ENCODE data around the gene BRDT. TPM values are rescaled to one million over a fixed set of nuclear protein-coding genes. Genes with fewer than 3 reads are reported as not detected.
A peak's percentile ranks its signal among the peaks of the same experiment; 100 is the strongest.

Gene BRDT
- not detected for polyA plus RNA-seq (2013)

DNA sequence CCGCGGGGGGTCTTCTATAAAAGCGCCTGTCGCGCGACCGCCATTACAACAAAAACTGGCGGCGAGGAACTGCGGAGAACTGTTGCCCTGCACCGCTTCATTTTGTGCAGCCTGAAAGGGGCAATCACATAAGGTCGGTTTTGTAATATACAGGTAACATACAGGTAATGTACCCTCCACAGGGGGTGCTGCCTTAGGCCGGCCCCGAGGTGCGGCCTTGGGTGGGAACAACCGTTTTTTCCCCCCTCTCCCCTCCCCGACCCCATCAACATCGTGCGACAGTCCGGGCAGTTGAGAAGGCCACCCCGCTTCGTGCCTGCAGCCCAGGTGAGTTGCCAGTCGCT, at the start of gene BRDT:
TSS of gene BRDT (plus strand) at position 46 of the 344 bp plus-strand sequence. CDS start 13,354 bp downstream, outside the sequence.
- H3K4me3 ChIP-seq (ENCODE audit: control insufficient read depth in 1 of 7, extremely low read depth in 1 of 7, insufficient read depth in 4 of 7, low read depth in 2 of 7, low read length in 6 of 7): peak within 1 kb of the TSS in 1 of 7 experiments; percentile 21
- no peaks in the 10 kb centered on the region for H3K36me3 ChIP-seq (ENCODE audit: control insufficient read depth in 4 of 4, insufficient read depth in 4 of 4, low read length in 3 of 4)
- WGBS (ENCODE audit: insufficient coverage): 84% methylated on average over 15 of the region's 23 CpGs
- no peak for DNase-seq
- POLR2A ChIA-PET: no interaction called here
- H3K4me1 ChIP-seq (ENCODE audit: control extremely low read depth in 1 of 4, control insufficient read depth in 4 of 4, insufficient read depth in 4 of 4, low read length in 3 of 4): no peaks in the 10 kb centered on the region
- H3K9me3 ChIP-seq (ENCODE audit: control extremely low read depth in 1 of 5, control insufficient read depth in 4 of 5, insufficient read depth in 2 of 5, low read depth in 1 of 5, low read length in 4 of 5): no peaks in the 10 kb centered on the region
- H3K27me3 ChIP-seq (replicated peaks in 2 of 5; ENCODE audit: control insufficient read depth in 4 of 5, insufficient read depth in 5 of 5, low read length in 4 of 5): no peaks in the 10 kb centered on the region
- no peak within 1 kb of the TSS for H3K27ac ChIP-seq (ENCODE audit: insufficient read depth in 1 of 2, low read depth in 1 of 2, low read length in 2 of 2, poor library complexity in 1 of 2, severe bottlenecking in 2 of 2)
- CTCF ChIA-PET: no interaction called here

DNA sequence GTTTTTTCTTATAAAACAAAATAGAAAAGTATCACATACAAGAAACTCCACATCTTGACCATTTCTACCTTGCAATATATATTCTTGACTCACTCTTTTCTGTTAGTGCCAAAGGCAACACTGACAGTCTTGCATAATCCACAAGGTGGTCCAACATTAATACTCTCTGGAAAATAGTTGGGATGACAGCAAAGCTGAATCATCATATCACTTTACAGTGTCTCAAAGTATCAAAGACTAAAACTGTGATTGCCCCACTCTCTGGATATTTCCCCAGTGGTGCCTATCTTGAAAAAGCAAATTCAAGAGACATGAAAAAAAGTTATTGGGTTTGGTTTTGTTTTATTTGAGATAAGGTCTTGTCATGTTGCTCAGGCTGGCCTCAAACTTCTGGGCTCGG, 48.6 kb upstream of the BRDT start:
- Histone ChIP-seq H3K27ac (ENCODE audit: insufficient read depth in 1 of 2, low read depth in 1 of 2, low read length in 2 of 2, poor library complexity in 1 of 2, severe bottlenecking in 2 of 2) (no peak overlapping the region), H3K4me1 (ENCODE audit: control extremely low read depth in 1 of 4, control insufficient read depth in 4 of 4, insufficient read depth in 4 of 4, low read length in 3 of 4) (no peaks in the 10 kb centered on the region), H3K36me3 (ENCODE audit: control insufficient read depth in 4 of 4, insufficient read depth in 4 of 4, low read length in 3 of 4) (no peaks in the 10 kb centered on the region), H3K4me3 (ENCODE audit: control insufficient read depth in 1 of 7, extremely low read depth in 1 of 7, insufficient read depth in 4 of 7, low read depth in 2 of 7, low read length in 6 of 7) (no peak overlapping the region), H3K9me3 (ENCODE audit: control extremely low read depth in 1 of 5, control insufficient read depth in 4 of 5, insufficient read depth in 2 of 5, low read depth in 1 of 5, low read length in 4 of 5) (no peaks in the 10 kb centered on the region), H3K27me3 (replicated peaks in 2 of 5; ENCODE audit: control insufficient read depth in 4 of 5, insufficient read depth in 5 of 5, low read length in 4 of 5) (peaks cover 0 to 3% (median 0%) of the 10 kb centered on the region in 5 experiments)
- DNase-seq: no peak
- ChIA-PET CTCF (interaction anchor here (1.2 to 1.6 kb wide), 2 partner anchors 17 to 387 kb away, joined by 4 read pairs; no protein-coding TSS in a partner anchor), POLR2A (interaction anchor here (1.0 kb wide), 1 partner anchor 830 kb away, joined by 3 read pairs; no protein-coding TSS in a partner anchor)
- 100% methylated on average over 1 of the region's 1 CpG for WGBS (ENCODE audit: insufficient coverage)

DNA sequence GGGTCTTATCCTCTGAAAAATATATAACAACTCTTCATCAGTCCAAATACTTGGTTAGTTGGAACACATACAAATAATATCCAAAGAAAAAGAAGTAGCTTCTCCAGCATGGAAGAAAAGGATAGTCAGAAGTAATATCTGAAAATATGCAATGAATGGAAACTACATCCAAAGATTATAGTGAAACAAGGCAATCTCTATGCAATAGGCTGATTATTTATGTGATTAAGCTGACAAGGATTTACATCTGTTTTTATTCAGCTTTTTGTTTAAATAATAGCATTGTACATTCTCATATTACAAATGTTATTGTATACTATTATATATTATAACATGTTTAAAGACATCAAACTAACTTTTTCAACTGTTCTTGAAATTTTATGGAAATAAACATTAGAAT, 48.0 kb upstream of the BRDT start:
- ChIA-PET CTCF (interaction anchor here (0.7 to 1.6 kb wide), 4 partner anchors 10 to 388 kb away, joined by 3 to 4 read pairs (median 4); no protein-coding TSS in a partner anchor), POLR2A (interaction anchor here (0.6 to 1.0 kb wide), 2 partner anchors 14 to 829 kb away, joined by 3 read pairs; no protein-coding TSS in a partner anchor)
- Histone ChIP-seq H3K27me3 (replicated peaks in 2 of 5; ENCODE audit: control insufficient read depth in 4 of 5, insufficient read depth in 5 of 5, low read length in 4 of 5) (peaks cover 0 to 2% (median 0%) of the 10 kb centered on the region in 5 experiments), H3K4me3 (ENCODE audit: control insufficient read depth in 1 of 7, extremely low read depth in 1 of 7, insufficient read depth in 4 of 7, low read depth in 2 of 7, low read length in 6 of 7) (no peak overlapping the region), H3K36me3 (ENCODE audit: control insufficient read depth in 4 of 4, insufficient read depth in 4 of 4, low read length in 3 of 4) (no peaks in the 10 kb centered on the region), H3K27ac (ENCODE audit: insufficient read depth in 1 of 2, low read depth in 1 of 2, low read length in 2 of 2, poor library complexity in 1 of 2, severe bottlenecking in 2 of 2) (no peak overlapping the region), H3K9me3 (ENCODE audit: control extremely low read depth in 1 of 5, control insufficient read depth in 4 of 5, insufficient read depth in 2 of 5, low read depth in 1 of 5, low read length in 4 of 5) (no peaks in the 10 kb centered on the region), H3K4me1 (ENCODE audit: control extremely low read depth in 1 of 4, control insufficient read depth in 4 of 4, insufficient read depth in 4 of 4, low read length in 3 of 4) (no peaks in the 10 kb centered on the region)
- DNase-seq: no peak

DNA sequence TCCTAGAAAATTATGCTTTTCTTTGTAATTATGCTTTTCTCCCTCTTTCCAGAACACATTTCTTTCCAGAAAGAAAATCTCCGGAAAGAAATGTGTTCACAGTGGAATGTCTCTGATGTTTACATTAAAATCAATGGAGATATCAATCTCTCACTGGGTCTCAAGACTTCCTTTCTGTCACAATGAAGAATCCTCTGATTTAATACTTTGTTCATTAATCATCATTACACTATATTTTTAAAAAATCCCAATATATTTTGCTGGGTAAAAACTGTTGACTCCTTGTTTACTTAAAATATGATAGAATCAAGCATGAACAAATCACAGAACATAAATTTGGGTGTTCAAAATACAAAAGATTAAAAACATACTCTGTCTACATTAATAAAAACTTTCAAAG, 36.9 kb upstream of the BRDT start:
- Histone ChIP-seq H3K36me3 (ENCODE audit: control insufficient read depth in 4 of 4, insufficient read depth in 4 of 4, low read length in 3 of 4) (no peaks in the 10 kb centered on the region), H3K4me1 (ENCODE audit: control extremely low read depth in 1 of 4, control insufficient read depth in 4 of 4, insufficient read depth in 4 of 4, low read length in 3 of 4) (no peaks in the 10 kb centered on the region), H3K4me3 (ENCODE audit: control insufficient read depth in 1 of 7, extremely low read depth in 1 of 7, insufficient read depth in 4 of 7, low read depth in 2 of 7, low read length in 6 of 7) (no peak overlapping the region), H3K9me3 (ENCODE audit: control extremely low read depth in 1 of 5, control insufficient read depth in 4 of 5, insufficient read depth in 2 of 5, low read depth in 1 of 5, low read length in 4 of 5) (no peaks in the 10 kb centered on the region), H3K27ac (ENCODE audit: insufficient read depth in 1 of 2, low read depth in 1 of 2, low read length in 2 of 2, poor library complexity in 1 of 2, severe bottlenecking in 2 of 2) (no peak overlapping the region), H3K27me3 (replicated peaks in 2 of 5; ENCODE audit: control insufficient read depth in 4 of 5, insufficient read depth in 5 of 5, low read length in 4 of 5) (no peaks in the 10 kb centered on the region)
- no CpG with 5 or more reads among the region's 1 CpG for WGBS (ENCODE audit: insufficient coverage)
- POLR2A ChIA-PET: interaction anchor here (0.7 kb wide), 1 partner anchor 355 kb away, joined by 4 read pairs; no protein-coding TSS in a partner anchor
- no peak for DNase-seq
- CTCF ChIA-PET: no interaction called here

DNA sequence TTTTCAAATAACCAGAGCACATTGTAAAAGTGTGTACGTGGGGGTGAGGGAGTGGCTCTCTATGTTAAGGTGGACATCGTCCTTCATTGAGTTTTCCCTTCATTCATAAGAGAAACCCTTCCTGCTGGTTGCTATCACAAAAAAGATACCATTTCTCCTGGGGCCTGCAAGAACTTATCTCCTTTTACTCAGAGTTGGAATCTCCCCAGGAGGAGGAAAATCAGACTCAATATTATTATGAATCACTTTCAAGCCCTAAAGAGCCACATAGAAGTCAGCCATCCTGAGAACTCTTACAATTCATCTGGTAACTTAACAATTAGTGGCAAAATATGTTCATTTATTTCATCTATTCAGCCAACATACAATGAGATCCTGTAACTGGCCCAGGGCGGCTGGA, 36.2 kb upstream of the BRDT start:
- no peak for DNase-seq
- ChIA-PET POLR2A (no interaction called here), CTCF (no interaction called here)
- no CpG with 5 or more reads among the region's 3 CpGs for WGBS (ENCODE audit: insufficient coverage)
- Histone ChIP-seq H3K4me3 (ENCODE audit: control insufficient read depth in 1 of 7, extremely low read depth in 1 of 7, insufficient read depth in 4 of 7, low read depth in 2 of 7, low read length in 6 of 7) (no peak overlapping the region), H3K4me1 (ENCODE audit: control extremely low read depth in 1 of 4, control insufficient read depth in 4 of 4, insufficient read depth in 4 of 4, low read length in 3 of 4) (no peaks in the 10 kb centered on the region), H3K36me3 (ENCODE audit: control insufficient read depth in 4 of 4, insufficient read depth in 4 of 4, low read length in 3 of 4) (no peaks in the 10 kb centered on the region), H3K9me3 (ENCODE audit: control extremely low read depth in 1 of 5, control insufficient read depth in 4 of 5, insufficient read depth in 2 of 5, low read depth in 1 of 5, low read length in 4 of 5) (no peaks in the 10 kb centered on the region), H3K27ac (ENCODE audit: insufficient read depth in 1 of 2, low read depth in 1 of 2, low read length in 2 of 2, poor library complexity in 1 of 2, severe bottlenecking in 2 of 2) (no peak overlapping the region), H3K27me3 (replicated peaks in 2 of 5; ENCODE audit: control insufficient read depth in 4 of 5, insufficient read depth in 5 of 5, low read length in 4 of 5) (no peaks in the 10 kb centered on the region)

DNA sequence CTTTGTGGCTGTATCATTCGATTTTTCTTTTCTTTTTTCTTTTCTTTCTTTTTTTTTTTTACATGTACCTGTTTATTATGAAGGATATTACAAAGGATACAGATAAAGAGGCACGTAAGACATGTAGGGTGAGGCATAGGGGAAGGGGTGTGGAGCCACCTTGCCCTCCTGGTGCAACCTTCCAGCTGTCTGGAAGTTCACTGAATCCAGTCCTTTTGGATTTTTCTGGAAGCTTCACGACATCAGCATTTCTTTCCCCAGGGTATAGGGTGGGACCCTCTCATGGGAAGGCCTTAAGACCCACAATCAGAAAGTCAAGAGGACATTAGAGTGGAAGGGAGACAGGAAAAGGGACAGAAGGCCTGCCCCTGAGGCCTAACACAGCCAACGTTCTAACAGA, 33.2 kb upstream of the BRDT start:
- Histone ChIP-seq H3K36me3 (ENCODE audit: control insufficient read depth in 4 of 4, insufficient read depth in 4 of 4, low read length in 3 of 4) (no peaks in the 10 kb centered on the region), H3K27me3 (replicated peaks in 2 of 5; ENCODE audit: control insufficient read depth in 4 of 5, insufficient read depth in 5 of 5, low read length in 4 of 5) (no peaks in the 10 kb centered on the region), H3K4me3 (ENCODE audit: control insufficient read depth in 1 of 7, extremely low read depth in 1 of 7, insufficient read depth in 4 of 7, low read depth in 2 of 7, low read length in 6 of 7) (no peak overlapping the region), H3K9me3 (ENCODE audit: control extremely low read depth in 1 of 5, control insufficient read depth in 4 of 5, insufficient read depth in 2 of 5, low read depth in 1 of 5, low read length in 4 of 5) (no peaks in the 10 kb centered on the region), H3K27ac (ENCODE audit: insufficient read depth in 1 of 2, low read depth in 1 of 2, low read length in 2 of 2, poor library complexity in 1 of 2, severe bottlenecking in 2 of 2) (no peak overlapping the region), H3K4me1 (ENCODE audit: control extremely low read depth in 1 of 4, control insufficient read depth in 4 of 4, insufficient read depth in 4 of 4, low read length in 3 of 4) (no peaks in the 10 kb centered on the region)
- WGBS (ENCODE audit: insufficient coverage): no CpG with 5 or more reads among the region's 4 CpGs
- ChIA-PET CTCF (no interaction called here), POLR2A (no interaction called here)
- no peak for DNase-seq

DNA sequence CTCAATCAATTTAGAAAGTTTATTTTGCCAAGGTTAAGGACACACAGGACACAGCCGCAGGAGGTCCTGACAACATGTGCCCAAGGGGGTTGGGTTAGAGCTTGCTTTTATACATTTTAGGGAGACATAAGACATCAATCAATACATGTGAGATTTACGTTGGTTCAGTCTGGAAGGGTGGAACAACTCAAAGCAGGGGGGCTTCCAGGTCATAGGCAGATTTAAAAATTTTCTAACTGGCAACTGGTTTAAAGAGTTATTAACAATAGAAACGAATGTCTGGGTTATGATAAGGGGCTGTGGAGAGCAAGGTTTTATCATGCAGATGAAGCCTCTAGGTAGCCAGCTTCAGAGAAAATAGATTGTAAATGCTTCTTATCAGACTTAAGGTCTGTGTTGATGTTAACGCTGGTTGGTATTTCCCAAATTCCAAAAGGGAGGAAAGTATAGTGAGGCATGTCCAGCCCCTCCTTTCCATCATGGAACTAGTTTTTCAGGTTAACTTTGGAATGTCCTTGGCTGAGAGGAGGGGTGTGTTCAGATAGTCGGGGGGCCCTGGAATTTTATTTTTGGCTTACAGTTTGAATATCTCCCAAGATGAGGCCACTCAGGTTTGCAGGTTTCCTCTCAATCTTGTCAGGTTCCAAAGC, 32.3 kb upstream of the BRDT start:
- ChIA-PET CTCF (interaction anchor here (0.5 to 1.1 kb wide), 5 partner anchors 12 to 404 kb away, joined by 3 to 4 read pairs (median 3); no protein-coding TSS in a partner anchor), POLR2A (no interaction called here)
- H3K27ac ChIP-seq (ENCODE audit: insufficient read depth in 1 of 2, low read depth in 1 of 2, low read length in 2 of 2, poor library complexity in 1 of 2, severe bottlenecking in 2 of 2): no peak overlapping the region
- H3K4me1 ChIP-seq (ENCODE audit: control extremely low read depth in 1 of 4, control insufficient read depth in 4 of 4, insufficient read depth in 4 of 4, low read length in 3 of 4): no peaks in the 10 kb centered on the region
- no peak for DNase-seq
- H3K4me3 ChIP-seq (ENCODE audit: control insufficient read depth in 1 of 7, extremely low read depth in 1 of 7, insufficient read depth in 4 of 7, low read depth in 2 of 7, low read length in 6 of 7): no peak overlapping the region
- no peaks in the 10 kb centered on the region for H3K27me3 ChIP-seq (replicated peaks in 2 of 5; ENCODE audit: control insufficient read depth in 4 of 5, insufficient read depth in 5 of 5, low read length in 4 of 5)
- 90% methylated on average over 2 of the region's 5 CpGs for WGBS (ENCODE audit: insufficient coverage)
- H3K36me3 ChIP-seq (ENCODE audit: control insufficient read depth in 4 of 4, insufficient read depth in 4 of 4, low read length in 3 of 4): no peaks in the 10 kb centered on the region
- no peaks in the 10 kb centered on the region for H3K9me3 ChIP-seq (ENCODE audit: control extremely low read depth in 1 of 5, control insufficient read depth in 4 of 5, insufficient read depth in 2 of 5, low read depth in 1 of 5, low read length in 4 of 5)

Data from common myeloid progenitor, CD34-positive (primary cell).